Coronary artery (tissue), 2 donors: ENCODE measurements around the gene RNU5B-1.

Experiments
- DNase-seq: peaks from one replicate; pipeline ENCODE4 v3.0.0-alpha.2; 2017; ENCODE audit warnings: low spot score
- H3K27ac ChIP-seq, 2 donors: fragments of 200-600 bp; sonication (generic); one replicate each; pipeline ENCODE4 v1.5.1; 2016 to 2019
- H3K4me3 ChIP-seq: fragments of 200-600 bp; sonication (generic); 2 replicates; pipeline ENCODE4 v1.5.1; 2016; ENCODE audit warnings: mild to moderate bottlenecking, moderate library complexity
- CTCF ChIP-seq: fragments of 200-600 bp; sonication (generic); IDR thresholded peaks from one replicate; pipeline ENCODE4 v1.5.1; 2019; ENCODE audit warnings: antibody characterized with exemption

Gene RNU5B-1

GRCh38 chr15:65304381-65305149 is at the start of gene RNU5B-1:
Gene RNU5B-1, plus strand, starts transcription at chr15:65304677.
- Histone ChIP-seq H3K4me3 (peak within 1 kb of the TSS; percentile 77), H3K27ac (peak within 1 kb of the TSS; percentile 80 to 94)
- TF ChIP-seq CTCF = peak; percentile 65
- DNase-seq = no peak

- Histone ChIP-seq H3K4me3 (no peak overlapping the region), H3K27ac (peak overlapping the region in 1 of 2 donors; percentile 22)
- no peak for DNase-seq
- TF ChIP-seq CTCF = no peak
Observed at GRCh38 chr15:65254758-65255157, 49.7 kb upstream of the RNU5B-1 start.

GRCh38 chr15:65255486-65256140 is 48.9 kb upstream of the RNU5B-1 start:
- no peak for DNase-seq
- H3K4me3 ChIP-seq = no peak overlapping the region
- H3K27ac ChIP-seq = no peak overlapping the region
- no peak for TF ChIP-seq CTCF

- TF ChIP-seq CTCF = no peak
- peak overlapping the region in 1 of 2 donors; percentile 79 for H3K27ac ChIP-seq
- no peak overlapping the region for H3K4me3 ChIP-seq
- DNase-seq = no peak
Observed at GRCh38 chr15:65258375-65259262, 45.9 kb upstream of the RNU5B-1 start.

GRCh38 chr15:65259367-65259797 is 45.1 kb upstream of the RNU5B-1 start:
- TF ChIP-seq CTCF = no peak
- no peak for DNase-seq
- H3K4me3 ChIP-seq = no peak overlapping the region
- H3K27ac ChIP-seq = peak overlapping the region in 1 of 2 donors; percentile 79

GRCh38 chr15:65260968-65261367 is 43.5 kb upstream of the RNU5B-1 start:
- DNase-seq = no peak
- Histone ChIP-seq H3K4me3 (no peak overlapping the region), H3K27ac (no peak overlapping the region)
- TF ChIP-seq CTCF = no peak
